ENCODE measurements around the gene PRR13. TPM values are rescaled to one million over a fixed set of nuclear protein-coding genes. Genes with fewer than 3 reads are reported as not detected.

The PRR13 gene
- total and polyA plus RNA-seq, 4 experiments from 2014 or later: 242 to 843 (median 396) TPM

DNA sequence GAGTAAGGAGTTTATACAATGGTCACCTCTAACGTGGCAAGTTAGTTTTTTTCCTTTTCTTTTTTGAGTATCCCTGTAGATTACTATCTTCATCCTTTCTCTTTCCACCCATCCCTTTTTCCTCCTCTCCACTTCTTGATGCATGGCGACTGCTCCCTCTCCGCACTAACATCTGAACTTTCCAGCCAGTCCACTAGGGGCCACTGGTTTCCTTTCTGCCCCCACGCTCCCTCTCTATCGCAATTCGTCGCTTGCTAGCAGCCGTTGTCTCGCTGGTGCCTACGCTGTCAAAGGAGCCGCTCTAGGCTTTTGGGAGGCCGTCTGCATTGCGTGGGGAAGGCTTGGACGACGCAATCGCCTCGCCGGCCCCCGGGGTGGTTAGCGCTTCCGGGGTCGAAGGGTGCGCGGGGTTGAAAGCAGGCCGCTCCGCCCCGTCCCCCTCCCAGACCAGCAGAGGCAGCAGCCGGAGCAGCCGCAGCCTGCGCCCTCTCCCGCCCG, 10.2 kb downstream of the PRR13 start, which contains the start of gene PCBP2:
Gene PCBP2, plus strand, starts transcription at position 442 of the 498 bp plus-strand sequence. CDS start 2,699 bp downstream, outside the sequence.
- Mint-ChIP-seq H3K4me1 (peaks cover 20 to 49% (median 31%) of the 10 kb centered on the region in 4 donors), H3K36me3 (peaks cover 41 to 55% of the 10 kb centered on the region in 2 donors)
- POLR2A ChIA-PET (ENCODE audit: partially characterized antibody): interaction anchor here (1.0 to 2.2 kb wide), 6 partner anchors 10 to 128 kb away, joined by 3 to 16 read pairs (median 6); partner anchors contain the start of genes MAP3K12, PRR13 and SP1

GRCh38 chr12:53452159-53453077, 10.9 kb downstream of the PRR13 start:
- CTCF ChIA-PET (ENCODE audit: partially characterized antibody): interaction anchor here (0.6 kb wide), 1 partner anchor 47 kb away, joined by 3 read pairs; the partner anchor contains the start of gene MAP3K12
- H3K4me3 ChIP-seq (ENCODE audit: low read length in 2 of 2): peak overlapping the region; percentile 58 to 61
- no peaks in the 10 kb centered on the region for H3K27me3 Mint-ChIP-seq
- H3K27ac ChIP-seq (ENCODE audit: low read depth, low read length): peak overlapping the region; percentile 95
- peak overlapping the region; percentile 95 to 100 (median 98) for H3K4me3 Mint-ChIP-seq
- peaks cover 20 to 49% (median 31%) of the 10 kb centered on the region in 4 donors for H3K4me1 Mint-ChIP-seq
- intact Hi-C loops (cut with micrococcal nuclease): loop anchor here (1.0 kb wide), 1 partner anchor 48 kb away; no protein-coding TSS in a partner anchor
- peaks cover 34% of the 10 kb centered on the region for H3K4me1 ChIP-seq (ENCODE audit: insufficient read depth, low read length)
- H3K36me3 ChIP-seq (ENCODE audit: insufficient read depth, low read length): peaks cover 40% of the 10 kb centered on the region
- H3K27ac Mint-ChIP-seq: peak overlapping the region; percentile 98 to 100 (median 99)
- no peaks in the 10 kb centered on the region for H3K9me3 ChIP-seq (ENCODE audit: control insufficient read depth in 1 of 2, low read length in 2 of 2)
- no peaks in the 10 kb centered on the region for H3K9me3 Mint-ChIP-seq
- no peaks in the 10 kb centered on the region for H3K27me3 ChIP-seq (ENCODE audit: insufficient read depth, low read length)
- H3K36me3 Mint-ChIP-seq: peaks cover 44 to 58% of the 10 kb centered on the region in 2 donors
- POLR2A ChIA-PET (ENCODE audit: partially characterized antibody): interaction anchor here (0.6 to 4.3 kb wide), 12 partner anchors 11 to 131 kb away, joined by 3 to 43 read pairs (median 5); partner anchors contain the start of genes AAAS, MAP3K12, PRR13 and SP1
- peak; percentile 81 to 86 (median 82) for DNase-seq

More for the DNA sequence above, 10.2 kb downstream of the PRR13 start, which contains the start of gene PCBP2:
- Histone ChIP-seq H3K36me3 (ENCODE audit: insufficient read depth, low read length) (peaks cover 33% of the 10 kb centered on the region), H3K9me3 (ENCODE audit: control insufficient read depth in 1 of 2, low read length in 2 of 2) (no peaks in the 10 kb centered on the region), H3K4me1 (ENCODE audit: insufficient read depth, low read length) (peaks cover 34% of the 10 kb centered on the region), H3K4me3 (ENCODE audit: low read length in 2 of 2) (peak within 1 kb of the TSS; percentile 58 to 61), H3K27ac (ENCODE audit: low read depth, low read length) (peak within 1 kb of the TSS; percentile 95), H3K27me3 (ENCODE audit: insufficient read depth, low read length) (no peaks in the 10 kb centered on the region)
- CTCF ChIA-PET (ENCODE audit: partially characterized antibody): interaction anchor here (0.7 to 1.4 kb wide), 5 partner anchors 9 to 106 kb away, joined by 3 to 6 read pairs (median 3); no protein-coding TSS in a partner anchor
- intact Hi-C loops (cut with micrococcal nuclease): loop anchor here (1.0 to 2.0 kb wide), 4 partner anchors 10 to 72 kb away; partner anchors contain the start of gene PRR13
- H3K4me3 Mint-ChIP-seq: peak within 1 kb of the TSS; percentile 95 to 100 (median 98)
- H3K9me3 Mint-ChIP-seq: no peaks in the 10 kb centered on the region
- H3K27ac Mint-ChIP-seq: peak within 1 kb of the TSS; percentile 98 to 100 (median 99)
- peak; percentile 97 to 99 (median 98) for DNase-seq
- H3K27me3 Mint-ChIP-seq: no peaks in the 10 kb centered on the region

- Histone ChIP-seq H3K27ac (ENCODE audit: low read depth, low read length) (peak overlapping the region; percentile 95), H3K27me3 (ENCODE audit: insufficient read depth, low read length) (no peaks in the 10 kb centered on the region), H3K4me3 (ENCODE audit: low read length in 2 of 2) (no peak overlapping the region), H3K9me3 (ENCODE audit: control insufficient read depth in 1 of 2, low read length in 2 of 2) (no peaks in the 10 kb centered on the region), H3K4me1 (ENCODE audit: insufficient read depth, low read length) (peaks cover 34% of the 10 kb centered on the region), H3K36me3 (ENCODE audit: insufficient read depth, low read length) (peaks cover 50% of the 10 kb centered on the region)
- peak overlapping the region; percentile 41 to 100 (median 98) for H3K4me3 Mint-ChIP-seq
- peak in 1 of 5 donors; percentile 36 for DNase-seq
- no peaks in the 10 kb centered on the region for H3K27me3 Mint-ChIP-seq
- H3K36me3 Mint-ChIP-seq: peaks cover 40 to 62% of the 10 kb centered on the region in 2 donors
- H3K9me3 Mint-ChIP-seq: no peaks in the 10 kb centered on the region
- POLR2A ChIA-PET (ENCODE audit: partially characterized antibody): interaction anchor here (0.5 to 4.3 kb wide), 13 partner anchors 9 to 186 kb away, joined by 3 to 43 read pairs (median 5); partner anchors contain the start of genes AAAS, ESPL1, MAP3K12 and PRR13
- H3K4me1 Mint-ChIP-seq: peaks cover 20 to 46% (median 32%) of the 10 kb centered on the region in 4 donors
- intact Hi-C loops (cut with micrococcal nuclease): no loop called here
- H3K27ac Mint-ChIP-seq: peak overlapping the region in 6 of 7 donors; percentile 42 to 99 (median 96)
- CTCF ChIA-PET (ENCODE audit: partially characterized antibody): interaction anchor here (1.2 to 2.4 kb wide), 2 partner anchors 54 to 133 kb away, joined by 3 to 6 read pairs; partner anchors contain the start of gene AAAS
Measured at GRCh38 chr12:53453953-53454640, 12.6 kb downstream of the PRR13 start.

DNA sequence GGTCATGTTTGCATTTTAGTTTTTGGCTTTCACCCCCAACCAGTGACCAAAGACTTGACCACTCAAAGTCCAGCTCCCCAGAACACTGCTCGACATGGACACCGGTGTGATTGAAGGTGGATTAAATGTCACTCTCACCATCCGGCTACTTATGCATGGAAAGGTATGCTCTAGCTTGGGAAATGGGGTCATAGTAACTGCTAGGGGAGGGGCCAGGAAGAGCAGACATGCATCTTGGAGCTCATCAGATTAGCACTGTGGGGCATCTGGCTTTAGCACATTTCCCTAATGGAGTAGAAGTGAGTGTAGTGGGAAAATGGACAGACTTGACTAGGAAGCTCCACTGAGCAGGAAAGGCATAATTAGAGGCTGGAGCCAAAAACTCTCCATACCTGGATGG, 13.2 kb downstream of the PRR13 start:
- Histone ChIP-seq H3K27me3 (ENCODE audit: insufficient read depth, low read length) (no peaks in the 10 kb centered on the region), H3K36me3 (ENCODE audit: insufficient read depth, low read length) (peaks cover 54% of the 10 kb centered on the region), H3K9me3 (ENCODE audit: control insufficient read depth in 1 of 2, low read length in 2 of 2) (no peaks in the 10 kb centered on the region), H3K27ac (ENCODE audit: low read depth, low read length) (no peak overlapping the region), H3K4me3 (ENCODE audit: low read length in 2 of 2) (no peak overlapping the region), H3K4me1 (ENCODE audit: insufficient read depth, low read length) (peaks cover 34% of the 10 kb centered on the region)
- DNase-seq: no peak
- intact Hi-C loops (cut with micrococcal nuclease): no loop called here
- Mint-ChIP-seq H3K9me3 (no peaks in the 10 kb centered on the region), H3K4me1 (peaks cover 21 to 49% (median 34%) of the 10 kb centered on the region in 4 donors), H3K4me3 (peak overlapping the region; percentile 27 to 99 (median 56)), H3K36me3 (peaks cover 44 to 67% of the 10 kb centered on the region in 2 donors), H3K27me3 (no peaks in the 10 kb centered on the region), H3K27ac (peak overlapping the region in 4 of 7 donors; percentile 60 to 99 (median 63))
- ChIA-PET POLR2A (ENCODE audit: partially characterized antibody) (interaction anchor here (0.7 to 4.3 kb wide), 5 partner anchors 13 to 133 kb away, joined by 3 to 43 read pairs (median 12); partner anchors contain the start of genes AAAS, MAP3K12, PRR13 and TARBP2), CTCF (ENCODE audit: partially characterized antibody) (interaction anchor here (1.1 to 2.4 kb wide), 4 partner anchors 21 to 134 kb away, joined by 3 to 6 read pairs (median 4); partner anchors contain the start of gene AAAS)

- no peaks in the 10 kb centered on the region for H3K27me3 Mint-ChIP-seq
- peaks cover 29% of the 10 kb centered on the region for H3K4me1 ChIP-seq (ENCODE audit: insufficient read depth, low read length)
- intact Hi-C loops (cut with micrococcal nuclease): no loop called here
- peaks cover 75% of the 10 kb centered on the region for H3K36me3 ChIP-seq (ENCODE audit: insufficient read depth, low read length)
- no peak overlapping the region for H3K4me3 ChIP-seq (ENCODE audit: low read length in 2 of 2)
- no peak overlapping the region for H3K4me3 Mint-ChIP-seq
- no peaks in the 10 kb centered on the region for H3K27me3 ChIP-seq (ENCODE audit: insufficient read depth, low read length)
- H3K27ac ChIP-seq (ENCODE audit: low read depth, low read length): no peak overlapping the region
- no peaks in the 10 kb centered on the region for H3K9me3 ChIP-seq (ENCODE audit: control insufficient read depth in 1 of 2, low read length in 2 of 2)
- peaks cover 61 to 84% of the 10 kb centered on the region in 2 donors for H3K36me3 Mint-ChIP-seq
- ChIA-PET CTCF (ENCODE audit: partially characterized antibody) (interaction anchor here (1.2 to 2.4 kb wide), 2 partner anchors 44 to 52 kb away, joined by 3 to 6 read pairs; partner anchors contain the start of gene TARBP2), POLR2A (ENCODE audit: partially characterized antibody) (interaction anchor here (4.3 kb wide), 1 partner anchor 43 kb away, joined by 43 read pairs; the partner anchor contains the start of genes MAP3K12 and TARBP2)
- no peak for DNase-seq
- no peaks in the 10 kb centered on the region for H3K9me3 Mint-ChIP-seq
- peak overlapping the region in 2 of 7 donors; percentile 27 to 72 for H3K27ac Mint-ChIP-seq
- H3K4me1 Mint-ChIP-seq: peaks cover 24 to 60% (median 38%) of the 10 kb centered on the region in 4 donors
Measured at GRCh38 chr12:53456654-53457366, 15.3 kb downstream of the PRR13 start.

Measured in CD4-positive, alpha-beta memory T cell (primary cell).